CD4-positive, alpha-beta T cell treated with Interleukin-4 for 1 hour (primary cell): ENCODE results near the gene CDK5RAP2.
"Not testable (repeated sequence)": the region's sequence is repeated elsewhere in the genome, so short reads cannot be mapped to it uniquely, and the experiment has no call there.

Source experiments
- DNase-seq, 2 donors: peaks; one replicate each; pipeline ENCODE4 v3.0.0-alpha.2; 2020 to 2022

The CDK5RAP2 gene

DNA sequence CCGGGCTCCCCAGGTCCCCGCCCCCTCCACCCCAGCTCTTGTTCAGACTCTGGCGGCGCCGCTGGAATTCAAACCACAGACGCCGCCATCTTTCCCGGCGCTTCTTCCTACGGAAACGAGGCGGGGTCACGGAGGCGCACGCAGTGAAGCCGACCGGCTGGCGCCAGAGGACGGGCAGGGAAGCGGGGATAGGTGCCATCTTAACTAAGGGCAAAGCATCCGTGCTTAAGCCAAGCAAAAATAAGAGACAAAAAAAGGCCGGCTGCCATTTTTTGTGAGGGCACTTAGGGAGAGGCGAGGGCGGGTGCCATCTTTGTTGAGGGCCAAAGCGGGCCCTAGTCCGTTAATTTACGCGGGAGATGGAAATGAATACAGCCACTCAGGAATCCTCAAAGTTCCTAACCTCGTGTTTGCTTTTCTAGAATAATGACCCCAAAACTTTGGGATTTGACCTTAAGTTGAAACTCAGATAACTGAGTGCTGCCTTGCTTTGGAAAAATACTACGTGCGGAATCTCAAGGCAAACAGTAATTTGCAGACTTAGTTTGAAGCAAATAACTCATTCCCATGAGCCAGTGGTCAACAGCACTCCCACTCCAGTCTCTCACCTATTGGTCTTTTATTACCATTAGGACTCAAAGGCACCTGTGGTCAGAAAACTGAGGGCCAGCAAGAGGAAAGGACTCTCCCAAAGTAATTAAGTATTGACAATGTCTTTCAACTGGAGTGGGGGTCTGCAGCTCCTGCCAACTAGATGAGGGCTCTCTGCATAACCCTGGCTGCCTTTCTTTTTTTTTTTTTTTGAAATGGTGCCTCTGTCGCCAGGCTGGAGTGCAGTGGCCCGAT is at the start of gene CDK5RAP2:
Gene CDK5RAP2, minus strand, starts transcription at position 117 of the 846 bp plus-strand sequence. CDS start 189 bp downstream, outside the sequence.
- peak; percentile 95 to 96 for DNase-seq

DNA sequence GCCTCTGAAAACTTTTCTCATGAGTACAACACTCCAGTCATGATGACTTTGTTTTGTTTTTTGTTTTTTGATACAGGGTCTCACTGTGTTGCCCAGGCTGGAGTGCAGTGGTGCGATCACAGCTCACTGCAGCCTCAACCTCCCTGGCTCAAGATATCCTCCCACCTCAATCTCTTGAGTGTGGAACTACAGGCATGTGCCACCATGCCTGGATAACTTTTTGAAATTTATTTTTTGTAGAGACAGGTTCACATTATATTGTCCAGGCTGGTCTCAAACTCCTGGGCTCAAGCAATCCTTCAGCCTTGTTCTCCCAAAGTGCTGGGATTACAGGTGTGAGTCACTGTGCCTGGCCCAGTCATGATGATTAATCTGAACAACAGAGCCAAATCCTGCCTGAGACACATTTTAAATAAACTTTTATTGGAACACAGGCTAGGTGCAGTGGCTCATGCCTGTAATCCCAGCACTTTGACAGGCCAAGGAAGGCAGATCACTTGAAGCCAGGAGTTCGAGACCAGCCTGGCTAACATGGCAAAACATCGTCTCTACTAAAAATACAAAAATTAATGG is 49.0 kb upstream of the CDK5RAP2 start:
- DNase-seq = not testable (repeated sequence)

DNA sequence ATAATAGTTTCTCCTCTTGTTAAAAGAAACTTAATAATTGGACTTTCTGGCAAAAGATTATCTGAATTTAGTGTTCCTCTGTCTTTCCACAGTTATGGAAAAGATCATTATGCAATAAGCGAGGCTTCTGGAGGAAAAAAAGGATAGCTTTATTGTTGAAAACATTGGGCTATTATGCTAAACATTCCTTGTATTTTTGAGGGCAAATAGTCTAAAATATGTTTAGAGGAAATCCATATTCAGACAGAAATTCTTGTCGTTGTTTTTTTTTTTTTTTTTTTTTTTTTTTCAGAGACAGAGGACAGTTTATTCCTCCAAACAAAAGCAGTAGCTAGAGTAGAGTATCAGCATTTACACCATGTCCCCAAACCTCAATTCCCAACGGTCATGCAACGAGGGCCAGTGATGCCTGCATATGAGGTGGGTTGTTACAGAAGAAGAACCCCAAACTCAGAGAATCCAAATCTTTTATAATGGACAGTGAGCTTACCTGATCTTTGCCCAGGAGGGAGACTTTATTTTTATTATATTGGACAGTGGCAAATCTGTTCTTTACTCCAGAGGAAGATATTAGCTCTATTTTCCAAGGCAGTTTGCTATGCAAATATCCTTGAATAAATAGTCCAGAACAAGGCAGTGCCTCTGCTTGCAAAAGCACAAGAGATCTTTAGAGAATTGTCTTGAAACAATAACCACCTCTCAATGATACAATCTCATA is 48.4 kb upstream of the CDK5RAP2 start:
- DNase-seq = no peak

DNA sequence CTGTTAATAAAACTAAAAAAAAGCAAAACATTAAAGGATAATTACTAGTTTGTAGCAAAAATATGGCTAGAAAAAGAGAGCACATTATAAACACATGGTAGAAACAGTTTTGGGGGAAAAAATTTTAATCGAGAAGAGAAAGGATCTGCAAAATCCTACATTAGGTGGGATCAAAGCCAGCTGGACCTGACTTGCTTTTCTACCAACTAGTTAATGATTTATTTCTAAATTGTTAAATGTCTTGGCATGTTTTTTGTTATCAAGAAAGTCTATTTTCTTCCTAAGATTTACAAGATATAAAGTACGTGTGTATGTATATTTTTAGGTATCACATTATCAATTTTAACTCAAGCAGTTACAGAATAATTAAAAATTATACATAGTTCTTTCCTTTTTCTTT is 47.1 kb upstream of the CDK5RAP2 start:
- no peak for DNase-seq

DNA sequence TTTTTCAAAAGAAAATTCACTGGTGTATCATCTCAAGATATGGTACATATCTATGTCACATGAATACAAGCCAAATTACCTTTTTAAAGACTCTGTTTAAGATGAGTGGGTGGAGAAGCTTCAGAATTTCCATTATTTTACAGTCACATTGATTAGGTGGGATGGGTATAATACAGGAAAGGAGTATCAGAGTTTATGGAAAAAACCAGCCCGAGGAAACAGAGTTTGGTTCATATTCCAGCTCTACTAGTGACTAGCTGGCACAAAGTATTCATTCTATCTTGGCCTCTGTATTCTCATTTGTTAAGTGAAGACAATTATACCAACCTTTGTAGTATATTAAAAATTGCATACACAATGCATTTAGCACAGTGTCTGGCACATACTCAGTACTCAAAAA is 46.5 kb upstream of the CDK5RAP2 start:
- DNase-seq = no peak

DNA sequence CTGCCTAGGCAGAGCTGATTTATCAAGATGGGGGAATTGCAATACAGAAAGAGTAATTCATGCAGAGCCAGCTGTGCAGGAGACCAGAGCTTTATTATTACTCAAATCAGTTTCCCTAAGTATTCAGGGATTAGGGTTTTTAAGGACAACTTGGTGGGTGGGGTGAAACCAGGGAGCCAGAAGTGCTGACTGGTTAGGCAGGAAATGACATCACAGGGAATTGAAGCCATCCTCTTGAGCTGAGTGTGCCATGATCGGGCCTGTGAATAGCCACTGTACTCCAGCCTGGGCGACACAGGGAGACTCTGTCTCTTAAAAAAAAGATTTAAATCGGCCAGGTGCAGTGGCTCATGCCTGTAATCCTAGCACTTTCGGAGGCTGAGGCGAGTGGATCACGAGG is 45.3 kb upstream of the CDK5RAP2 start:
- no peak for DNase-seq

DNA sequence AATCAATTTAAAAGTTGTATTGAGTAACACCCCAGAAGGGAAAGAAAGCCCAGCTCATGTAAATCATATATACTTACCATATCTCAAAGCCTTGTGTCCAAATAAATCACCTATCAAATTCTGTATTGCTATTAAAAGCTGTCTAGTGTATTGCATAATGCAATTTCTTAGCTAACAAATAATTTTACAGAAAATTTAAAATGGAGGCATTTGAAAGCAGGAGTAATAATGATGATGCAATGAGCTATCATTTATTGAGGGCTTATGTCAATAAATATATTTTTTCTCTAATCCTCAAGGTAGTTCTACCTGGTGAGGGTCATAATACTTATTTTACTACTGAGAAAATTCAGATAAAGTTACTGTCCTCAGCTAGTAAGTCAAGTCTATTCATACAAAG is 42.8 kb upstream of the CDK5RAP2 start:
- no peak for DNase-seq

DNA sequence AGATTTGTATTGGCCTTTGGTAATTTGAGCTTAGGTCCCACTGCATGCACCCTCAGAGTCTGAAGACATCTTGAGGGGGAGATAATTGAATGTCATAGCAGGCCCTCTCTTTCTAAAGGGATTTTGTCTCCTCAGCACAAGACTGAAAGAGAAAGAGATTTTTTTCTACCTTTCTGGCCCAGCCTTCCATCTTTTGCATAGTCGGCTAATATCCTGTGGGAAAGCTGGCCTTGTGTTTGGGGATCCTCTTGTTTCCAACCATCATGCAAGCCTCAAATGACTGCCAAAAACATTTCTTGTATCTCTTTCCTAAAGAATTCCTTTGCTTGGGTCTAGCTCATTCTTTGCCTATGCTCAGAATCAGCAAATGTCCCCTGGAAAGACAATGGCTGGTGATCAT is 42.0 kb upstream of the CDK5RAP2 start:
- no peak for DNase-seq

DNA sequence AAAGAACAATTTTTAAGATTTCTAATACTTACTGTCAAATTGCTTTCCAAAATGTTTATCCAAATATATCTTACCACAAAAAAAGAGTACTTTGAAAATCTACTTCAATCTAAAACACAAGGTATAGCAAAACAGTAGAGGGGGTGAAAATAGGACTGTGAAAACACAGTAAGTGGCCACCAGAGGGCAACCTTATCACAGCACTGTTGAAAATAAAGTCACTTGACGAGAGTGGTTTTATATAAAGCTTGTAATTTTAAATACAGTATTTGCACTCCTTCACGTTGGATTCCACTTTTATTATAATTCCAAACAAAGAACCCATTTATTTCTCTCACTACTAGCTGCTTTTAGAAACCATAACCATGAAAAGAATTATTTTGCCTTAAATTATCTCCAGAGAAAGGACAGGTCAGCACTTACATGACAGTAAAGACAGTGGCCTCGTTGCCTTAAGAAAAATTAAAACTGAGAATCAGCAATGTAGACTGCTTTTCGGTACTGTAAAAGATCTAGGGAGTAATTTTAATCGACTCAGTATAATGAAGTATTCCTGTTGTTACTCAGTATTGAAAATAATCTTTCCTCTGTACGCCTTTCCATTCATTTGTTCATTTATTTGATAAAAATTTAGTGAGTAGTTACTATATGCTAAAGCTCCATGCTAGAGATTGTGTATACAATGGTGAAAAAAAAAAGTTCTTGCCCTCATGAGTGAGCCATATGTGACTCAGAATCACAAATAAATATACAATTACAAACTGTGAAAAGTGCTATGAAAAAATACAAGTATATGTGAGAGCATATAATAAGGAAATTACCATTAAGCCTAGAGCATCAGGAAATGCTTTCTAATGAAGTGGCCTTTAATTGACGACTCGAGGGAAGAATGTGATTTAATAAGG is 40.0 kb upstream of the CDK5RAP2 start:
- peak; percentile 59 to 71 for DNase-seq

DNA sequence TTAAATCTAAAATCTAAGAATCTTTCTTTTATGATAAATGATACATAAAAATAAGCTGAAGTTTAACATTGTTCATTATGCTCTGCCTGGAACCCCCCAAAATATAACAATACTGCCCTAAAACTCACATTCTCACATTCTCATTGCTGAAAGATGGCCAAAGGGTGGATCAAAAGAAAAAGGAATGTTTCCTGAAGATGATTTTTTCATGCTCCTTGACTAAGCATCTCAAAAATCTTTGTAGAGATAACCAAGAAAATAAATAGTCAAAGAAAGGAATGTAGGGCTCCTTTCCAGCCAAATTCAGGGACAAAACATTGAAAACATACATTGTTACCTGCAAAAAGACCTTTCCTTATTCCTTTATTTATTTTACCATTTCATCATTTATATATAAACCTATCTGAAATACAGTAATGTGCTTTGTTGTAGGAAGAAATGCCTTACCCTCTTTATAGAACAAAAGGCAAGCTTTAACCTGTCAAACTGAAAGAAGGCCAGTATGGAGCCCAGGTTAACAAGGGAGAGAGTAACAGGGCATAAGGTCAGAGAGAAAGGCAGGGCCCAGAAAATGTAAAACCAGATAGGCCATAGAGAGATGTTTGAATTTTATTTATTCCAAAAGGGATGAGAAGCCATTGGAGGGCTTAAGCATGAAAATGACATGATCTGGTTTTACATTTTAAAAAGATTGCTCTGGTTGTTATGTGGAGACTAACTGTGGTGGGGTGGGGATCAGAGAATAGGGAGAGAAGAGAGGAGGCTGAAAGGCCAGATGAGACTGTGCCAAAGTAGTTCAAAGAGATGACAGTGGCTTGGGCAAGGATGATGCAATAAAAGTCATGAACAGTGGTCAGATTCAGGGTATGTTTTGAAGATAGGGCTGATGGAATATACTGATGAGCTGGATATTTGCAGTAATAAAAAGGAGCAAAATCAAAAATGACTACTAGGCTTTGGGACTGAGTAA is 37.3 kb upstream of the CDK5RAP2 start:
- no peak for DNase-seq

DNA sequence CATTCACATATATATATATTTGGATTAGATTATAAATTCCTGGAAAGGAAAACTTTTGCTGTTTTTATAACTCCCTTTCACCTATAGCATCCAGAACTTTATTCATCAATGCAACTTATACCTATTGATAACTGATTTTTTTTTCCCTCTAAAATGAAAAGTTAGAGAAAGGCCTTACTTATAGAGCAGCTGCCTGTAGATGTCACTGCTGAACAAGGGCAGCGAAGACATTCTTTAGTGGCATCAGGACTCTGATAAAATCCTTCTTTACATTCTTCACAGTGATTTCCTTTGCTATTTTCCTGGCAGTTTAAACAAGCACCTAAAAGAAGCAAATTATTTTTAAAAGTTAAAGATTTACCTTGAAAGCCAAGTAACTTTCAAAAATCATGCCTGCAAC is 32.3 kb upstream of the CDK5RAP2 start:
- DNase-seq = no peak

DNA sequence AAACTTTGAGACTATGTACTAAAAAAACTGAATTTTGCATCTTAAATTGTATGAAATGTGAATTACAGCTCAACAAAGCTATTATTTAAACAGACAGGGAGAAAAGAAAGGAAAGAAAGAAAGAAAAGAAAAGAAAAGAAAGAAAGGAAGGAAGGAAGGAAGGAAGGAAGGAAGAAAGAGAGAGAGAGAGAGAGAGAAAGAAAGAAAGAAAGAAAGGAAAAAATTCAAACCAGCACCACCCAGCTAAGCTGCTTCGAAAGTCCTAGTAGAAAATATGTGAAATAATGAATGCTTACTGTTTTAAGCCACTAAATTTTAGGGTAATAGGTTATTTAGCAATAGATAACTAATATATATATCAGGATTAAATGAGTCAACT is 31.7 kb upstream of the CDK5RAP2 start:
- no peak for DNase-seq

DNA sequence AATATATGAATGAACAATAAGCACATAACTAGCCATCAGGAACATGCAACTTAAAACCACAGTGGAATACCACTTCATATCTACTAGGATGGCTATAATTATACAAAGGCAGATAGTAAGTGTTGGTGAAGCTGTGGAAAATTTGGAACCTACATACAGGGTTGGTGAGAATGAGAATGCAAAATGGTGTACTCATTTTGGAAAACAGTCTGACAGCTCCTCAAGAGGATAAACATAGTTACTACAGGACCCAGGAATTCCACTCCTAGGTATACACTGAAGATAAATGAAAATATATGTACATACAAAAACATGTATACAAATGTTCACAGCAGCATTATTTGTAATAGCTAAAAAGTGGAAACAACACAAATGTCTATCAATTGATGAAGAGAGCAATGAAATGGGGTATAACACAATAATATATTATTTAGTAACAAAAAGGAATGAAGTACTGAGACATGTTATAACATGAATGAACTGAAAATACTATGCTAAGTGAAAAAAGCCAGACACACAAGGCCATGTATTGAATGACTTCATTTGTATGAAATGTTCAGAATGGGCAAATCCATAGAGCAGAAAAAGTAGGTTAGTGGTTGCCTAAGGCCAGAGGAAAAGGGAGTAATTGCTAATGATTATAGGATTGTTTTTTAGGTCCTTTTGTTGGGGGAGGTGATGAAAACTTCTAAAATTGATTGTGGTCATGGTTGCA is 31.2 kb upstream of the CDK5RAP2 start:
- DNase-seq = no peak

DNA sequence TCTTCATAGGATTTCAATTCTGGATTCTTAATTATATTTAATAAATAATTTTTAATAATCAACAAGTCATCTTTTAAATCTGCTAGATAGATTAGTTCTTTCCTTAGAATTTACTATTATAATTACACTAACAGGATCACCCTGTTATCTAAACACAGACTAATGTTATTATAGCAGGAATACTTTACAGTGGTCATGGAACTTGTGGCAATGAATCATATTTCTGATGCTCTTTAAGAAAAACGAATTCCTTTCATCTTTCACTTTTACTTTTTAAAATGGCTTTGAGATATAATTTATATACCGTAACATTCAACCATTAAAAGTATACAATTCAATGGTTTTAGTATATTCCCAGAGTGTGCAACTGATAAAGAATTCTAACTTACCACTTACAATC is 29.7 kb upstream of the CDK5RAP2 start:
- DNase-seq = no peak

DNA sequence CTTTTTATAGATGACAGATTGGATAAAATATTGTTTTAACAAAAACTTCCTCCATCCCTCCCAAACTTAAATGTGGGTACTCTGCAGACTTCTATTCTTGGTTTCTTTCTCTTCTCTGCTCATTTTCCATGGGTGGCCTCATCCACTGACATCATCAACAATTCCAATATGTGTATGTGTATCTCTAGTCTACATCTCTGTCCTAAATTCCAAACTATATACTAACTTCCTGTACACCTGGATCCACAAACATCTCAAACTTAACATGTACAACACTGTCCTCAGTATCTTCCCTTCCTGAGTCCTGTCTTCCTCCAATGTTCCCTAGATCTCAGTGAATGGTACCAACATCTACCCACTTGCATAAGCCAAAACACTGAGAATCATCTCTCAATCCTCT is 28.5 kb upstream of the CDK5RAP2 start:
- DNase-seq = no peak

DNA sequence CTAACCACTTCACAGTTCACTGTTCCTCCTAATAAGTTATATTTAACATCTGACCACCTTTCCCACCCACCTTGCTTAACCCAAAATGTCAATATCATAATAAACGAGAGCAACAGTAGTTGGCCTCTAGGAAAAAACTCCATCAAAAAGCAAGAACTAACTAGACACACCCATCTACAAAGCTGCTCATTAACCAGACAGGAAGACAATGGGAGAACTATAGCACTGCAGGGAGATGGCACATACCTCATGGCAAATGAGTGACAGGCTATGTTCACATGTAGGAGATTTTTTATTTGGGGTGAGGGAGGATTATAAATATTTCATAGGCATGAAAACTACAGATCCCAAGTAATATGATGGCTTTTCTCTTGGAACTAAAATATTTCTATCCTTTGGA is 23.6 kb upstream of the CDK5RAP2 start:
- no peak for DNase-seq

DNA sequence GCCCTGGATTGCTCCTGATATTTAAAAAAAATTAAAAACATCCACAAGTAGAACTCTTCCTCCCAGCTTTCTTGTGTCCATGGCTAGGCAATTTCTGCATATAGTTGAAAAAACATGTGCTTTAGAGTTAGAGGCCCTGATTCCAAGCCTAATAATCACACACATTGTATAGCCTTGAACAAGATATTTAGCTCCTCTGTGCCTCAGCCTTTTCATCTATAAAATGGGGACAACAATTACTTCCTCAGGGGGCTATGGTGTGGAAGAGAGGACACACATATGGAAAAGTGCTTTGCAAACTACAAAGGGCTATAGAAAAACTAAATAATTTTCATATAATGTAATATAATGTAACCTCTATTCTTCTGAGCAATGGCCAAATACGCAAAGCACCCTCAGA is 23.0 kb upstream of the CDK5RAP2 start:
- DNase-seq = no peak

DNA sequence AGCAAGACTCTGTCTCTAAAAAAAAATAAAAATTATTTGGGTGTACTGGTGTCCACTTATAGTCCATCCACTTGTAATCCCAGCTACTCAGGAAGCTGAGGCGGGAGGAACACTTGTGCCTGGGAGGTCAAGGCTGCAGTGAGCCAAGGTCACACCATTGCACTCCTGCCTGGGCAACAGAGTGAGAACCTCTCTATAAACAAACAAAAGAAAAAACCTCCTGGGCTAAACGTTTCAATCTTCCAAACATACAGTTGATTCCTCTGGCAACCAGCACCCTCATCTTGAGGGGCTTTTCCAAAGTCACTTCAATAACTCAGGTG is 13.9 kb upstream of the CDK5RAP2 start:
- no peak for DNase-seq

DNA sequence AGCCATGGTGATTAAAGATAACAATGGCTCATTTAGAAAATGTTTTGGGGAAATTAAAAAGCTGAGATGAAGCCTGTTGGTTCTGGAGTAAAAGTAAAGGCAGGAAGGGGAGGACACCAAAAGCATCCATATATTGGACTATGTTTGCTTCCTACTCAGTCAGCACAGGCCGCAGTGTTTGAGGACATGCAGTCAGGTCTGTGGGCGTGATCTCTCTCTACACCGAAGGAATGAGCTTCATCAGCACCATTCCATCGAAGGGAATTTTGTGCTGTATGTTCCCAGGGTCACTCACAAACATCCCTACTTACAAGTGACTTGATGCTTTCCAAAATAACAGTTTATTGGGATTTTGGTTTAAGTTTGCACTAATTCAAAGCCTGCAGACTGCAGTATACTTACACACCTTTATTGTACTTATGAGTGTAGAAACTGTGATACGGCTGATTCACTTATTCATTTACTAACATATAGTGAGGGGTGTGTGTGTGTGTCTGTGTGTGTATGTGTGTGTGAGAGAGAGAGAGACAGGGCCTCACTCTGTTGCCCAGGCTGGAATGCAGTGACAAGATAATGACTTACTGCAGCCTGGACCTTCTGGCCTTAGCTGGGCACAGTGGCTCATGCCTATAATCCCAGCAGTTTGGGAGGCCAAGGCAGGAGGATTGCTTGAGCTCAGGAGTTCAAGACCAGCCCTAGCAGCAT is 13.4 kb upstream of the CDK5RAP2 start:
- DNase-seq = no peak

DNA sequence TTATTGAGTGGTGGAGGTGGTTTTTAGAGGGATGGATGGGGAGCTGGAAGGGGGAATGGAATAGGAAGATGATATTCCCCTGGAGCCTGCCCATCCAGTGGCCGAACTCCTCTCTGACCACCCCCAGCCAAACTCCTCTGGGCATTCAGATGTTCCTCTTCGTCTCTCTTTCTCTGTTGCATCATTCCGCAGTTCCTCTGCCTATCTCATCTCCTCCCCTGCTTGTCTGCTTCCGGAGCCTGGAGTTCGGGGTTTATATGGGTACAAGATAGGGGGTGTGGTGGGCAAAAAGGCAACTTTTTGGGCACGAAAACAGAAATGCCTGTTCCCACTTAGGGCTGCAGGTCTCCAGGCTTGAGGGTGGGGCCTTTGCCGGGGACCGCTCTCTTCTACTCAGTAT is 12.2 kb upstream of the CDK5RAP2 start:
- DNase-seq = no peak

DNA sequence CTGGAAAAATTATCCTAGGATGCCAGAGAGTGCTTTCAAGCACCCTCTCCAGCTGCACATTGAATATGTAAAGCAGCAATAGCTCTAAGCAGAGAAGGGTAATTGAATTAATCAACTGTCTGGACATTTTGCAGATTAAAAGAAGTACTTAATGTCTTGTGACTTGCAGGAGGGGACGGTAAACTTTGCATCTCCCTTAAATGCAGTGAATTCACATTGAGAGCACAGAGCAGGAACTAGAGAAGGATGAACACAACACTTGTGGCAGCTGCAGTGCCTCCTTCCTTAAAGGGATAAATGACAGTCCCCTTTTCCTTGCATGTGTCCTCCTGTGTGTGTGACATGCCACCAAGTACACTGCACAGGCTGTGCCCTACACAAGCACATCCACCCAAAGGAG is 7.4 kb upstream of the CDK5RAP2 start:
- DNase-seq = no peak
